22Rv1 (cell line): ENCODE results near the gene SRSF10.

Experiments
- H3K27ac ChIP-seq: fragments of 450-650 bp; 2 replicates; pipeline ENCODE4 v1.5.1; 2017
- ZFX ChIP-seq: fragments of 450-650 bp; IDR thresholded peaks from 2 replicates; pipeline ENCODE4 v1.6.1; 2017; ENCODE audit warnings: antibody characterized with exemption, borderline replicate concordance
- TF ChIP-seq, protein P1 (sequence below): fragments of 450-650 bp; IDR thresholded peaks from 2 replicates; pipeline ENCODE4 v1.5.1; 2017; ENCODE audit warnings: mild to moderate bottlenecking

The SRSF10 gene

DNA sequence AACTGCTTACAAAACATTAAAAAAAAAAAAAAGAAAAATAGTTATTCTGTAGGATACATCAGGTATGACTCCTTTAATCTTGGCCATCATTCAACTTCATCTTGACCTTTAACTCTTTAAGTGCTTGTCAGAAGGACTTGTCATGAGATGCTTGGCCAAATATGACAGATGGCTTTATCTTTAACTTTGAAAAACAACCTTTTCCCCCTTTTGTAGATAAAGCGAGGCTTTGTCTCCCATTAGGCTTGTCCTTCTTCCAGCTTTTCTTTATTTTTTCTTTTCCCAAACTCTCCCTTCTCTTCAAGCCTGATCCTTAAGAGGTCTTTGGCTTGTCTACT, 2.3 kb downstream of the SRSF10 start:
- peak overlapping the region; percentile 90; the same call in 1 of the 2 replicates for H3K27ac ChIP-seq
- TF ChIP-seq, protein P1, sequence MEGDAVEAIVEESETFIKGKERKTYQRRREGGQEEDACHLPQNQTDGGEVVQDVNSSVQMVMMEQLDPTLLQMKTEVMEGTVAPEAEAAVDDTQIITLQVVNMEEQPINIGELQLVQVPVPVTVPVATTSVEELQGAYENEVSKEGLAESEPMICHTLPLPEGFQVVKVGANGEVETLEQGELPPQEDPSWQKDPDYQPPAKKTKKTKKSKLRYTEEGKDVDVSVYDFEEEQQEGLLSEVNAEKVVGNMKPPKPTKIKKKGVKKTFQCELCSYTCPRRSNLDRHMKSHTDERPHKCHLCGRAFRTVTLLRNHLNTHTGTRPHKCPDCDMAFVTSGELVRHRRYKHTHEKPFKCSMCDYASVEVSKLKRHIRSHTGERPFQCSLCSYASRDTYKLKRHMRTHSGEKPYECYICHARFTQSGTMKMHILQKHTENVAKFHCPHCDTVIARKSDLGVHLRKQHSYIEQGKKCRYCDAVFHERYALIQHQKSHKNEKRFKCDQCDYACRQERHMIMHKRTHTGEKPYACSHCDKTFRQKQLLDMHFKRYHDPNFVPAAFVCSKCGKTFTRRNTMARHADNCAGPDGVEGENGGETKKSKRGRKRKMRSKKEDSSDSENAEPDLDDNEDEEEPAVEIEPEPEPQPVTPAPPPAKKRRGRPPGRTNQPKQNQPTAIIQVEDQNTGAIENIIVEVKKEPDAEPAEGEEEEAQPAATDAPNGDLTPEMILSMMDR, result no peak
- no peak for TF ChIP-seq ZFX

DNA sequence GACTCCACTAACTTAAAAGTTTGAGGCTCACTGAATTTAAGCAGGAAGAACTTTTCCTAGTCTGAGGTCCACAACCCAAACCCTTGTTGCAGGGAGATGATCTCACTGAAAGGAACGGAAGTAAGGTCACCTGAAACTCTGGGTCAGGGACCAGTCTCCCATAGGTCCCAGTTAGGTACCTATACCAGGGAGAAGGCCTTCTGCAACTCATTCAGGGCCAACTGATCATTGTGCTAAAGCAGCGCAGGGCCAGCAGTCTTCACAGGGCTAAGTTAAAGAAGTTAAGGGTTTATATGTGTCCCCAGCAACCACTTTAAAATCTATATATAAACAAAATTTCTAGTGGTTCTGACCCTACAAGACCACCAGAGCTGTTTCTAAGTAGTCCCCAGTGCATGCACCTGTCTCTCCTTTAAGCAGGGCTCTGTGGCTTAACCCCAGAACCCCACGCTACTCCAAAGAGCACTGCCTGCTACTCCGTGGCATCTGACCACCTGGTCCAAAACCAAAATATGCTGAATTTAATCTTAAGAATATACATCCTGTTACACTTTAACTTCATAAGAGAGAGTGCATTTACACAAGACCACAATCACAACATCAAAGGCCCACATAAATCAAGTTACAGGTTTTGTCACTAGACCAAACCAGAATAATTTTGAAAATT, 2.8 kb downstream of the SRSF10 start:
- peak overlapping the region; percentile 90; the same call in 1 of the 2 replicates for H3K27ac ChIP-seq
- TF ChIP-seq ZFX, result no peak
- TF ChIP-seq, protein P1, result no peak

DNA sequence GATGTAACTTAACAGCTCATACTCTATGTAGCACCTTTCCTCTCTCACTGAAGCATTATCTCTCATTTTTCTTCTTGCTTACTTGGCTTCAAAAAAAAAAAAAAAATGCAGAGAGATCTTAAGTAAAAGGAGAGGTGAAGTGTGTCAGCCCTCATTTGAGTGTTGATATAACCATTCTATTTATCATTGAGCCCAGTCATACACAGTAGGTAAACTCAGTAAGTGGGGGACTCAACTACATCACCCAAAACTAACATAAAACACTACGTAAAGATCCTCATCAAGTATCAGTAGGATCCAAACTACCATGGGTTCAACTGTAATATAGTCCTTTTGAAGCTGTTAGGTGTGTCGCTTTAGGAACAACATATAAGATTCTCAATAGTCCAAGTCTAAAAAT, 12.3 kb downstream of the SRSF10 start:
- peak overlapping the region; percentile 38 for H3K27ac ChIP-seq
- TF ChIP-seq, protein P1, result no peak
- TF ChIP-seq ZFX, result no peak

DNA sequence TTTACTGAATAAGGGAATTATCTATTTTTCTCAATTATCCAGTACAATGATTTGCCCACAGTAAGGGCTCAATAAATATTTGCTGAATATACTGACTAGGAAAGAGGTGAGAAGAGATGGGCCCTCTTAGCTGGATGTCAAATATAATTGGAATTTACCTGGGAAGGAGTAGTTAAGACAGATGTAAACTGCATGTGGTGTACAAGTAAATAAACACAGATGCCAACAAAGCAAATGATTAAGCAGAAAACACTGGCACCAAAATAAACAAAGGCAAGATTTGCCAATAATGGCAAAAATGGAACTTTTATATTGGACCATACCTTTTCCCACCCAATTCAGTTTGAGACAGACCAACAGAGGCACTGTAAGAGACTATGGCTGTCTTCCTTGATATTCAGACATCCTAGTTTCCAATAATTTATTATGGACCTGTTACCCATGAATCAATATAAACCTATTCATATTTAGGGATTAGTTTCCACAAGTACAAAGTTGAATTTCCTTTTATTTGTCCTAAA, 13.1 kb downstream of the SRSF10 start:
- peak overlapping the region; percentile 38 for H3K27ac ChIP-seq
- TF ChIP-seq ZFX, result no peak
- TF ChIP-seq, protein P1, result no peak

DNA sequence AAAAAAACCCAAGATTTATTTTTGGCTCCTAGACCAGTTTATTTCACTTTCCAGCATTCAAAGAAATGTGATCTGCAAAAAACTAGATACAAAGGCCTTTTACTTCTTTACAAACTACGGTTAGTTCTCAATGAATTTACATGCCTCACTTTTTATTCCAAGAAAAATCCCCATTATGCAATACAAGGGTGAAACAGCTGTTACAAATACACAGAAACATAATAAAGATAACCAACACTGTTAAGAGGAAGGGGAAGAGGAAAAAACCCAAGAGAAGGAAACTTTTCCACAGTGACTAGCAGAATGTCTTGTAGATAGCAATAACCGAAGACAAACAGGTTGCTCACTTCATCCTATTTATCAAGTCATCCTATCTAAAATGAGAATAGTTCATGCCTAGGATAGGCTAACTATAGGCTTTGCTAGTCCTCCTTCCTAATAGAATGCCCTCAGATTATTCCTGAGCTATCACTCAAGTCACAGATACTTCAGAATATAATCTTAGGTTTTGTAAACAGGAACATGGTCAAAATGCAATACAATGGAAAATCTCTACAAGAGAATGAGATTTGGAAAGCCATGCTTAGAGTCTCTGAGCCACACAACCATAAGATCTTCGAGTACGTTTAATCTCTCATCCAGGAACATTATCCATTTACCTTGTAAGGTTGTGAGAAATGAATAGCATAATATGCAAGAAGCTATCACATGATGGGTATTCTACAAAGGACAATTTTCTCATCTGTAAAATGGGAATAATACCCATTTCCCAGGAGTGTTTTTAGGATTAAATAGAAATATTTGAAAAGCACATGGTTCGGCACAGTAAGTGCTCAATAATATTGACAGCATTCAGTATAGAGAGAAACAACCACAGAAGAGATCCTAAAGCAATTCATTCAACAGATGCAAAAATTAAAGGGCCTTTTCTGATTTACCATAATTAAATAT, 15.1 kb downstream of the SRSF10 start:
- H3K27ac ChIP-seq, result peak overlapping the region; percentile 57
- TF ChIP-seq, protein P1, result no peak
- no peak for TF ChIP-seq ZFX

DNA sequence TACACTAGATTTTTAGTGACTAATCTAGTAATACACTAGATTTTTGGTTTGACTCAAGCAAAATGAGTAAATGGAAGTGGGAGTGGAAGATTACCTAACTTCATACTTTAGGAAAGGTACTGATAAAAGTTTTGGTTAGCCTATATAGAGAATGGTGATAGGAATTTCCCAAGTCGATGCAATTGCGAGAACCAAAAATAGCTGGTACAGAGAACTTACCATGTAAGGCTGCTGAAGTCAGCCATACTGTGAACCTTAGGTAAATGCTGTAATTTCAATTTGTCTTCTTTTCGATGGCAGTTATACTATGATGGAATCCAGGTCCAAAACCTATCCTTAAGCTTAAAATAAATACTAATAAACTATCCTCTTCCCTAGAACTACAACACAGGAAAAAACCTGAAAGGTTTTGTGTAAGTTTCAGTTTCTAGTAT, 15.9 kb downstream of the SRSF10 start:
- peak overlapping the region; percentile 57 for H3K27ac ChIP-seq
- TF ChIP-seq ZFX, result no peak
- TF ChIP-seq, protein P1, result no peak
